HL-60/S4 (cell line): ENCODE measurements around the gene ZNF101.
"Not testable (repeated sequence)": the region's sequence is repeated elsewhere in the genome, so short reads cannot be mapped to it uniquely, and the experiment has no call there.

Source experiments
- in situ Hi-C: fragments of 300-500 bp; cut with MboI; formaldehyde crosslinking; loops from 2 replicates; pipeline ENCODE4 v1.14.3; 2022; ENCODE audit warnings: low sequenced_read_pairs

The ZNF101 gene

DNA sequence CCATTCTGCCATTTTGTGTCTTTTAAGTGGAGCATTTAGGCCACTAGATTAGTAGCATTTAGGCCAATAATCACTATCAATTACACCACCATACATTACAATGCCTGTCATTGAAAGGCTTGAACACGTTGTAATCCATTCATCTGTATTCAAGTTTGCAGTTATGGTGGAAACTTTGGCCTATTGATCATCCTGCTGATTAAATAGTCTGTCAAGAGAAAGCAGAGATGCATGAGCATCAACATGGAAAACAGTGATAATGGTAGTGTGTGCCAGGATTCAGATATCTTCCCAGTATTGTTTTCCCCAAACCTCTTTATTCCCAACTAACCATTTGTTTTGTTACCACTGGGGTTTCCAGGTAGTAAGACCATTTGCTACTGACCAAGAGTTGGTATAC, 31.9 kb downstream of the ZNF101 start:
- in situ Hi-C loops: not testable (repeated sequence)

GRCh38 chr19:19704836-19705235, 36.2 kb downstream of the ZNF101 start:
- in situ Hi-C loops: no loop called here

GRCh38 chr19:19710506-19710905, 41.9 kb downstream of the ZNF101 start:
- in situ Hi-C loops: no loop called here

DNA sequence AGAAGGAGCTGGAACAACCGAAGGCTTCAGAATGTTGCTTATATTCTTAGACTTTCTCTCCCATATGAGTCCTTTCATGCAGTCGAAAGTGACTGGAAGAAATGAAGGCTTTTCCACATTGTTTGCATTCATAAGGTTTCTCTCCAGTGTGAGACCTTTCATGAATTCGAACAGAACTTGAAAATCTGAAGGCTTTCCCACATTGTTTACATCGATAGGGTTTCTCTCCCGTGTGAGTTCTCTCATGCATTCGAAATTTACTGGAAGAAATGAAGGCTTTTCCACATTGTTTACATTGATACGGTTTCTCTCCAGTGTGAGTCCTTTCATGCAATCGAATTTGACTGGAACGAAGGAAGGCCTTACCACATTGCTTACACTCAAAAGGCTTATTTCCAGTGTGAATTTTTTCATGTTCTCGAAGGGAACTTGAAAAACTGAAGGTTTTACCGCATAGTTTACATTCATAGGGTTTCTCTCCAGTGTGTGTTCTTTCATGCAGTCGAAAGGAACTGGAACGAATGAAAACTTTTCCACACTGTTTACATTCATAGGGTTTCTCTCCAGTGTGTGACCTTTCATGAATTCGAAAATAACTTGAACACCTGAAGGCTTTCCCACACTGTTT, 42.8 kb downstream of the ZNF101 start:
- in situ Hi-C loops: no loop called here

DNA sequence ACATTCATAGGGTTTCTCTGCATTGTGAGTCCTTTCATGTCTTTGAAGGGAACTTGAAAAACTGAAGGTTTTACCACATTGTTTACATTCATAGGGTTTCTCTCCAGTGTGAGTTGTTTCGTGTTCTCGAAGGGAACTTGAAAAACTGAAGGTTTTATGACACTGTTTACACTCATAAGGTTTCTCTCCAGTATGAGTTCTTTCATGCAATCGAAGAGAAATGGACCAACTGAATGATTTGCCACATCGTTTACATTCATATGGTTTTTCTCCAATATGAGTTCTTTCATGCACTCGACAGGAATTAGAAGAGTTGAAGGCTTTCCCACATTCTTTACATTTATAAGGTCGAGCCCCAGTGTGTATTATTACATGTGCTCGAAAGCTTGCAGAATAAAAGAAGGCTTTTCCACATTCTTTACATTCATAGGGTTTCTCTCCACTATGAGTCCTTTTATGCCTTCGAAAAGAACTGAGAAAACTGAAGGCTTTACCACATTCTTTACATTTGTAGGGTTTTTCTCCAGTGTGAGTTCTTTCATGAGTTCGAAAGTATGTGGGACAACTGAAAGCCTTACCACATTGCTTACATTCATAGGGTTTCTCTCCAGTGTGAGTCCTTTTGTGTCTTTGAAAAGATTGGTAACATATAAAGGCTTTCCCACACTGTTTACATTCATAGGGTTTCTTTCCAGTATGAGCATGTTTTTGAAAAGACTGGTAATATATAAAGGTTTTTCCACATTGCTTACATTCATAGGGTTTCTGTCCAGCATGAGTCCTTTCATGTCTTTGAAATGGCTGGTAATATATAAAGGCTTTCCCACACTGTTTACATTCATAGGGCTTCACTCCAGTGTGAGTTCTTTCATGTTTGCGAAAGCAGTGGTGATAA, 43.5 kb downstream of the ZNF101 start:
- in situ Hi-C loops: no loop called here

DNA sequence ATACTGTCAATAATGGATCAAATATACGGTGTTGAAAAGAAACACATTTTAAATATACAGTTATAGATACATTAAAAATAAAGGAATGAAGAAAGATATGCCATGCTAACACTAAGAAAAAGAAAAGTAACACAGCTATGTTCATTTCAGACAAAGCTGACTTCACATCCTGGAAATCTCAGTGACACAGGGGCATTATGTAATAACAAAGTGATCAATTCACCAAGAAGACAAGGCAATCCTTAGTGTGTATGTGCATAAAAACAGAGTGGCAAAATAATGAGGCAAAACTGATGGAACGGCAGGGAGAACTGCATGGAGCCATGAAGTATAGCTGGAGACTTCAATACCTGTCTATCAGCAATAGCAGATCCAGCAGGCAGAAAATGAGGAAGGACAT, 51.2 kb downstream of the ZNF101 start:
- in situ Hi-C loops: no loop called here

GRCh38 chr19:19721896-19722295, 53.3 kb downstream of the ZNF101 start:
- in situ Hi-C loops: no loop called here

DNA sequence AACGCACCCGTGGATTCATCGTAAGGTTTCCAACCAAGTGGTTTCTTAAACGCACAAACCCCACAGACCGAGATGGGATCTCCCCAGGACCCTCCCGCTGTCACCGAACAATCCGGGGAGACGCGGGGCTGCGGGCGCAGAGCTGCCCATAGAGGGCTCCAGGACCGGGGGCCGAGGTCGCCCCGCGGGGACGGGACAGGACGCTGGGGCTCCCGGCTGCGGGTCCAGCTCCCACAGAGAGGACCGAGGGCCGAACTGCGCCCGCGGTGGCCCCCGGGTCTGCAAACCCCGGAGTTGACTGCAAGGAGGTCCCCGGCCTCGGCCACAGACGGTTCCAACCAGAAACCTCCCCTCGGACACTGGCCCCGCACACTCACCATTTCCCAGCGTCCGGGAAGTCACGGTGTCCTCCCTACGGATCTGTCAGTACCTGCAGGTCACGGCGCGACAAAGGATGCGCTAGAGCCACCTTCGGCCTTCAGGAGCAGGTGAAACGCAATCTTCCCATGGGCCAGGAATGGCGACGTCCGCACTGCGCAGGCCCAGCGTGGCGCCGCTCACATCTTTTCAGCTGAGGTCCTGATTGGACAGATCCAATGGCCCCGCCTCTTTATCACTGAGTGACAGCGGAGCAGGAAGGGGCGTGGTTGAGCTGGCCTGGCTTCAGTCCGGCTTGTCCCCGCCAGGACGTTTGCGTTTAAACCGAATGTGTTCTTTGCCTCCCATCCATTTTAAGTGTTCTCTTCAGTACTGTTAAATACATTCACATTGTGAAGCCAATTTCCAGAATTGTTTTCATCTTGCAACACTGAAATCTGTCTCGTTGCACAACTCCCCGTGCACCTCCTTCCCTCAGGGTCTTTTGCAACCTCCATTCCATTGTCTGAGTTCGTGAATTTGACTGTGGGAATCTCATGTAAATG, 64.2 kb downstream of the ZNF101 start, which contains the start of gene ZNF14:
Gene ZNF14 (minus strand): TSS at position 534 of the 923 bp plus-strand sequence. CDS start 154 bp downstream, at position 380.
- in situ Hi-C loops: no loop called here
